ENCODE results near the gene SHROOM3. TPM values are rescaled to one million over a fixed set of nuclear protein-coding genes. Genes with fewer than 3 reads are reported as not detected.

SHROOM3 gene
- total and polyA plus RNA-seq, 2 of the 13 experiments (the other 11 are each of a cell fraction or from before 2014, with no cell fraction given), result 0.01 TPM; not detected in 1

DNA sequence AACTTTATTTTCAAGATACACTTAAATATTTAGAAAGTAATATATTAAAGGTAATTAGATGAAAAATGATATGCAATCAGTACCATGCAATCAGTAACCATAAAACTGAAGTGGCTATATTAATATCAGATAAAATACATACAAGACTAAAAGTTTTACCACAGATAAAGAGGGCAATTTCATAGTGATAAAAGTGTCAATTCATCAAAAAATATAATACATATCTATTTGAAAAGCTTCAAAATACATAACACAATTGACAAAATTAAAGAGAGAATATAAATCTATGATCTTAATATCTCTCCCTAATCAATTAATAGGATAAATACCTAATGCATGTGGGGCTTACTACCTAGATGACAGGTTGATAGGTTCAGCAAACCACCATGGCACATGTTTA is 357.4 kb downstream of the SHROOM3 start:
- Histone ChIP-seq H3K27ac (ENCODE audit: extremely low read length, insufficient read depth, low read length) (no peak overlapping the region), H3K27me3 (ENCODE audit: control insufficient read depth in 1 of 2, insufficient read depth in 2 of 2, low read length in 2 of 2) (no peaks in the 10 kb centered on the region), H3K36me3 (replicated peaks in 1 of 2; ENCODE audit: control insufficient read depth in 1 of 2, insufficient read depth in 2 of 2, low read length in 2 of 2) (no peaks in the 10 kb centered on the region), H3K4me2 (ENCODE audit: low read depth, low read length) (no peak overlapping the region), H2AFZ (ENCODE audit: low read length) (no peak overlapping the region), H3K79me2 (ENCODE audit: insufficient read depth, low read length) (no peaks in the 10 kb centered on the region), H3K9me3 (ENCODE audit: low read length) (no peaks in the 10 kb centered on the region), H3K4me3 (replicated peaks in 1 of 3; ENCODE audit: insufficient read depth in 1 of 3, low read depth in 2 of 3, low read length in 3 of 3) (no peak overlapping the region), H3K4me1 (ENCODE audit: insufficient read depth, low read length) (no peaks in the 10 kb centered on the region), H4K20me1 (ENCODE audit: insufficient read depth, low read length) (no peaks in the 10 kb centered on the region), H3K9ac (ENCODE audit: insufficient read depth, low read depth, low read length) (no peak overlapping the region)
- TF ChIP-seq ATM (IDR thresholded peaks at IDR 0.05; ENCODE audit: borderline replicate concordance) (no peak), MAFF (IDR thresholded peaks at IDR 0.05; ENCODE audit: low read depth, low read length) (peak; percentile 73; the same call in 1 of the 2 replicates), MAFK (conservative IDR thresholded peaks at IDR 0.05 in 1 of 2, IDR thresholded peaks at IDR 0.05 in 1 of 2; ENCODE audit: low read length in 2 of 2) (peak; percentile 73 to 85), MBD4 (IDR thresholded peaks at IDR 0.05; ENCODE audit: borderline replicate concordance, low read length) (no peak), MXD4 (CRISPR knock-in tag; IDR thresholded peaks at IDR 0.05) (no peak), ZNF776 (CRISPR knock-in tag; IDR thresholded peaks at IDR 0.05) (no peak), HNRNPK (IDR thresholded peaks at IDR 0.05; ENCODE audit: low read depth, low read length, poor library complexity, severe bottlenecking) (no peak)
- ChIA-PET POLR2A (no interaction called here), CTCF (ENCODE audit: low intra/inter-chr PET ratio, low total read pairs) (no interaction called here)
- DNase-seq (ENCODE audit: low spot score) (no peak), ATAC-seq (no peak), FAIRE-seq (no peak)
- intact Hi-C loops (cut with micrococcal nuclease; ENCODE audit: unreplicated experiment) (no loop called here), in situ Hi-C loops (cut with HindIII; ENCODE audit: extremely low pct_ligation_motif_present, low pct_unique_long_range_greater_than_20kb) (no loop called here)
- no TSS peak for BruUV-seq (replicated peaks)

DNA sequence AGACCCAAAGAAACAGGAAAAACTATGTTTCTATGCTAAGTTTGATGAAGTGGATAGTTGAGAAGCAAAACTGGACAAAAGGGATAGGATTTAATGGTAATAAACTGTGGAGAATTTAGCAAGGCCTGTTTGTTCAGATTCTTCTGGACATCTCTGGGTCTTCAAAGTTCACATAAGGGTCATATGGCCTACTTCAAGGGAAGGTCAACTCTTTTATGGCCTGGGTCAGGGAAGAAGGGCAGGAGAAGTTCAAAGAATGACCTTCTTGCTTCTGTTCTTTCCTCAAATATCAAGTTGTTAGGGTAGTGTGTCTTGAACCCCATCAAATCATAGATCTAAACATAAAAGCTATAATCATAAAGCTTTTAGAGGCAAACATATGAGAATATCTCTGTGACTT is 360.2 kb downstream of the SHROOM3 start:
- Histone ChIP-seq H3K4me1 (ENCODE audit: insufficient read depth, low read length) (no peaks in the 10 kb centered on the region), H3K36me3 (replicated peaks in 1 of 2; ENCODE audit: control insufficient read depth in 1 of 2, insufficient read depth in 2 of 2, low read length in 2 of 2) (no peaks in the 10 kb centered on the region), H3K4me3 (replicated peaks in 1 of 3; ENCODE audit: insufficient read depth in 1 of 3, low read depth in 2 of 3, low read length in 3 of 3) (no peak overlapping the region), H3K27me3 (ENCODE audit: control insufficient read depth in 1 of 2, insufficient read depth in 2 of 2, low read length in 2 of 2) (no peaks in the 10 kb centered on the region), H3K79me2 (ENCODE audit: insufficient read depth, low read length) (no peaks in the 10 kb centered on the region), H2AFZ (ENCODE audit: low read length) (no peak overlapping the region), H4K20me1 (ENCODE audit: insufficient read depth, low read length) (no peaks in the 10 kb centered on the region), H3K9ac (ENCODE audit: insufficient read depth, low read depth, low read length) (no peak overlapping the region), H3K9me3 (ENCODE audit: low read length) (no peaks in the 10 kb centered on the region), H3K4me2 (ENCODE audit: low read depth, low read length) (no peak overlapping the region), H3K27ac (ENCODE audit: extremely low read length, insufficient read depth, low read length) (no peak overlapping the region)
- in situ Hi-C loops (cut with HindIII; ENCODE audit: extremely low pct_ligation_motif_present, low pct_unique_long_range_greater_than_20kb) (no loop called here), intact Hi-C loops (cut with micrococcal nuclease; ENCODE audit: unreplicated experiment) (no loop called here)
- ChIA-PET POLR2A (no interaction called here), CTCF (ENCODE audit: low intra/inter-chr PET ratio, low total read pairs) (no interaction called here)
- DNase-seq (ENCODE audit: low spot score), result no peak
- no peak for FAIRE-seq
- no TSS peak for BruUV-seq (replicated peaks)
- no peak for ATAC-seq
- TF ChIP-seq ZNF224 (CRISPR knock-in tag; IDR thresholded peaks at IDR 0.05) (no peak), ZNF670 (CRISPR knock-in tag; IDR thresholded peaks at IDR 0.05; ENCODE audit: borderline replicate concordance) (no peak), PITX1 (CRISPR knock-in tag; IDR thresholded peaks at IDR 0.05) (no peak), ZNF781 (CRISPR knock-in tag; IDR thresholded peaks at IDR 0.05; ENCODE audit: borderline replicate concordance, not compliant biosample characterization) (no peak), XRCC5 (optimal IDR thresholded peaks at IDR 0.05; ENCODE audit: low read length) (no peak), NR2F6 (IDR thresholded peaks at IDR 0.05) (no peak), NR2F6 (CRISPR knock-in tag; IDR thresholded peaks at IDR 0.05) (no peak), ZNF879 (CRISPR knock-in tag; IDR thresholded peaks at IDR 0.05) (no peak), FOXP4 (CRISPR knock-in tag; IDR thresholded peaks at IDR 0.05) (no peak), ZNF557 (CRISPR knock-in tag; IDR thresholded peaks at IDR 0.05) (no peak), NFE2L2 (IDR thresholded peaks at IDR 0.05; ENCODE audit: low read length) (no peak), PRPF4 (IDR thresholded peaks at IDR 0.05; ENCODE audit: low read depth, low read length, poor library complexity, severe bottlenecking) (no peak), ZNF775 (CRISPR knock-in tag; IDR thresholded peaks at IDR 0.05; ENCODE audit: borderline replicate concordance) (no peak), ZNF616 (CRISPR knock-in tag; IDR thresholded peaks at IDR 0.05; ENCODE audit: low read depth) (no peak)

All from HepG2 (cell line).